ENCODE results near the gene C16orf74.

Gene C16orf74

GRCh38 chr16:85765767-85766166 is 14.9 kb upstream of the C16orf74 start:
- TF ChIP-seq, protein P1, sequence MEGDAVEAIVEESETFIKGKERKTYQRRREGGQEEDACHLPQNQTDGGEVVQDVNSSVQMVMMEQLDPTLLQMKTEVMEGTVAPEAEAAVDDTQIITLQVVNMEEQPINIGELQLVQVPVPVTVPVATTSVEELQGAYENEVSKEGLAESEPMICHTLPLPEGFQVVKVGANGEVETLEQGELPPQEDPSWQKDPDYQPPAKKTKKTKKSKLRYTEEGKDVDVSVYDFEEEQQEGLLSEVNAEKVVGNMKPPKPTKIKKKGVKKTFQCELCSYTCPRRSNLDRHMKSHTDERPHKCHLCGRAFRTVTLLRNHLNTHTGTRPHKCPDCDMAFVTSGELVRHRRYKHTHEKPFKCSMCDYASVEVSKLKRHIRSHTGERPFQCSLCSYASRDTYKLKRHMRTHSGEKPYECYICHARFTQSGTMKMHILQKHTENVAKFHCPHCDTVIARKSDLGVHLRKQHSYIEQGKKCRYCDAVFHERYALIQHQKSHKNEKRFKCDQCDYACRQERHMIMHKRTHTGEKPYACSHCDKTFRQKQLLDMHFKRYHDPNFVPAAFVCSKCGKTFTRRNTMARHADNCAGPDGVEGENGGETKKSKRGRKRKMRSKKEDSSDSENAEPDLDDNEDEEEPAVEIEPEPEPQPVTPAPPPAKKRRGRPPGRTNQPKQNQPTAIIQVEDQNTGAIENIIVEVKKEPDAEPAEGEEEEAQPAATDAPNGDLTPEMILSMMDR (IDR thresholded peaks at IDR 0.05; ENCODE audit: insufficient read depth, low read depth, low read length, missing control alignments) = no peak
- H3K4me3 ChIP-seq (ENCODE audit: low read length) = no peak overlapping the region

DNA sequence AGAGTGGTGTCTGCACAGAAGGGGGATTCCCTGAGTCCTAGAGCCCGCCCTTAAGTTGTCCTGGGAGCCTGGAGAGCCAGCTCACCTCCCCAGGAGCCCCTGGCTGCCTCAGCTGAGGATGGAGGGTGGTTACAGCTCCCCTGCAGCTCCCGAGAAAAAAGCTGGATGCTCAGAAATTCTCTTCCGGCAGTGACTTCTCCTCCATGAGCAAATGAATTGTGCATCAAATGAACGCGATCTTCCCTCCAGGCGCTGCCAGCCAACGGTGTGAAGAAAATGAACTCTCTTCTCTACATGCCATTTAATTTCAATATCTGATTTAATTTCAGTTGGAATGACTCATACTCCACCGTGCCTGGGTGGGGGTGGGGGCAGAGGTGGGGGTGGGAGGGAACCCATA is 14.3 kb upstream of the C16orf74 start:
- TF ChIP-seq, protein P1 (IDR thresholded peaks at IDR 0.05; ENCODE audit: insufficient read depth, low read depth, low read length, missing control alignments) = no peak
- no peak overlapping the region for H3K4me3 ChIP-seq (ENCODE audit: low read length)
- no peak for DNase-seq (ENCODE audit: low read depth)

More at GRCh38 chr16:85765767-85766166, 14.9 kb upstream of the C16orf74 start:
- no peak for DNase-seq (ENCODE audit: low read depth)

GRCh38 chr16:85763616-85764015 is 12.7 kb upstream of the C16orf74 start:
- TF ChIP-seq, protein P1 (IDR thresholded peaks at IDR 0.05; ENCODE audit: insufficient read depth, low read depth, low read length, missing control alignments) = no peak
- no peak for DNase-seq (ENCODE audit: low read depth)
- H3K4me3 ChIP-seq (ENCODE audit: low read length) = no peak overlapping the region

- H3K4me3 ChIP-seq (ENCODE audit: low read length) = no peak overlapping the region
- DNase-seq (ENCODE audit: low read depth) = no peak
- TF ChIP-seq, protein P1 (IDR thresholded peaks at IDR 0.05; ENCODE audit: insufficient read depth, low read depth, low read length, missing control alignments) = no peak
Observed at GRCh38 chr16:85762970-85763369, 12.1 kb upstream of the C16orf74 start.

DNA sequence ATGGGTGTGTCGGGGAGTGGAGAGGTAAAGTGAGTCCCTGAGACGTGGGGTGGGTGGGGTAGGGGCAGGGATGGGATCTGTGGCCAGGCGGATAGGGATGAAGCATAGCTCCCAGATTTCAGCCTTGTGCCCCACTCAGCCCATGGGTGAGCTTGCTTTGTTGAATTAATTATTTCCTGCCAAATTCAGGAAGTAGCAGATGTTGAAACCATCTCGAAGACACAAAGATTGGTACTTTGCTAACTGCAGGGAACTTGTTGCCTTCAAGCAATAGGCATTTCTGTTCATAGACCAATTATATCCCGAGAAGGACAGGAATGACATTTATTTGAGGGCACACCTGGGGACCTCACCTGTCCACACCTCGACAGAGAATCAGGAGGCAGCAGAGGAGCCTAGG is 11.0 kb upstream of the C16orf74 start:
- DNase-seq (ENCODE audit: low read depth) = no peak
- TF ChIP-seq, protein P1 (IDR thresholded peaks at IDR 0.05; ENCODE audit: insufficient read depth, low read depth, low read length, missing control alignments) = no peak
- no peak overlapping the region for H3K4me3 ChIP-seq (ENCODE audit: low read length)

- DNase-seq (ENCODE audit: low read depth) = peak; percentile 62
- TF ChIP-seq, protein P1 (IDR thresholded peaks at IDR 0.05; ENCODE audit: insufficient read depth, low read depth, low read length, missing control alignments) = peak; percentile 68
Observed at GRCh38 chr16:85759631-85760419, 8.9 kb upstream of the C16orf74 start.

DNA sequence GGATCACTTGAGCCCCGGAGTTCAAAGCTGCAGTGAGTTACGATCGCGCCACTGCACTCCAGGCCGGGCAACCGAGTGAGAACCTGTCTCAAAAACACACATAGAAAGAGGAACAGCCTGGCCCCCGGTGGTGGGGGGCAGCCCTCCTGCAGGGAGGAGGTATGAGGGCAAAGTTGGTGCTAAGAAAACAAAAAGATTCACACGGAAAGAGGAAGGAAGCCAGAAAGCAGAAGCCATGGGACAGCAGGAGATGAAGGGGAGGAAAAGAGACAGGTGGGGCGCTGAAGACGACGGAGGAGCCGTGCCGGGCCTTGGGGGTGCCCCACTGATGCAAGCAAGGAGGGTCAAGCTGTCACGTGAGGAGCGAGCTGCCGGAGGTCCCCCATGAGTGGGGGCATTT is 8.2 kb upstream of the C16orf74 start:
- TF ChIP-seq, protein P1 (IDR thresholded peaks at IDR 0.05; ENCODE audit: insufficient read depth, low read depth, low read length, missing control alignments) = no peak
- H3K4me3 ChIP-seq (ENCODE audit: low read length) = no peak overlapping the region
- DNase-seq (ENCODE audit: low read depth) = no peak

More at GRCh38 chr16:85759631-85760419, 8.9 kb upstream of the C16orf74 start:
- no peak overlapping the region for H3K4me3 ChIP-seq (ENCODE audit: low read length)

Data from epithelial cell of esophagus (primary cell).